ENCODE results near the gene TEAD1.

The TEAD1 gene

DNA sequence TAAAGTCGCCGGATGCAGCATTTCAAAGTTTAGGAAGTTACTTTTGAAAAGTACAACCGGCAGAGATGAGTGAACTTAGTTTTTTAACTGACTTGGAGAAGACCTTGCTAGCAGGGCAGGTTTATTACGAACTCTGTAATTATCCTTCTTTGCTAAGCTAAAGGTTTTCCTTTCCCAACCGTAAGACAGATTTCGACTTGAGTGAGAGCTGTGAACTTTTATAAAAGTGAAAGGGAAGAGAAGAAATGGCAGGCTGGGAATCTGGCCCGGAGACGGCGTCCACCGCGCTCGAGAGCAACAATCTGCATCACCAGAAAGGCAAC is 659 bp upstream of the TEAD1 start:
- TF ChIP-seq, protein P1, sequence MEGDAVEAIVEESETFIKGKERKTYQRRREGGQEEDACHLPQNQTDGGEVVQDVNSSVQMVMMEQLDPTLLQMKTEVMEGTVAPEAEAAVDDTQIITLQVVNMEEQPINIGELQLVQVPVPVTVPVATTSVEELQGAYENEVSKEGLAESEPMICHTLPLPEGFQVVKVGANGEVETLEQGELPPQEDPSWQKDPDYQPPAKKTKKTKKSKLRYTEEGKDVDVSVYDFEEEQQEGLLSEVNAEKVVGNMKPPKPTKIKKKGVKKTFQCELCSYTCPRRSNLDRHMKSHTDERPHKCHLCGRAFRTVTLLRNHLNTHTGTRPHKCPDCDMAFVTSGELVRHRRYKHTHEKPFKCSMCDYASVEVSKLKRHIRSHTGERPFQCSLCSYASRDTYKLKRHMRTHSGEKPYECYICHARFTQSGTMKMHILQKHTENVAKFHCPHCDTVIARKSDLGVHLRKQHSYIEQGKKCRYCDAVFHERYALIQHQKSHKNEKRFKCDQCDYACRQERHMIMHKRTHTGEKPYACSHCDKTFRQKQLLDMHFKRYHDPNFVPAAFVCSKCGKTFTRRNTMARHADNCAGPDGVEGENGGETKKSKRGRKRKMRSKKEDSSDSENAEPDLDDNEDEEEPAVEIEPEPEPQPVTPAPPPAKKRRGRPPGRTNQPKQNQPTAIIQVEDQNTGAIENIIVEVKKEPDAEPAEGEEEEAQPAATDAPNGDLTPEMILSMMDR (IDR thresholded peaks at IDR 0.05; ENCODE audit: insufficient read depth, low read depth, low read length, missing control alignments), result no peak
- H3K4me3 ChIP-seq (ENCODE audit: low read length), result peak overlapping the region; percentile 67
- DNase-seq (ENCODE audit: low read depth), result no peak

DNA sequence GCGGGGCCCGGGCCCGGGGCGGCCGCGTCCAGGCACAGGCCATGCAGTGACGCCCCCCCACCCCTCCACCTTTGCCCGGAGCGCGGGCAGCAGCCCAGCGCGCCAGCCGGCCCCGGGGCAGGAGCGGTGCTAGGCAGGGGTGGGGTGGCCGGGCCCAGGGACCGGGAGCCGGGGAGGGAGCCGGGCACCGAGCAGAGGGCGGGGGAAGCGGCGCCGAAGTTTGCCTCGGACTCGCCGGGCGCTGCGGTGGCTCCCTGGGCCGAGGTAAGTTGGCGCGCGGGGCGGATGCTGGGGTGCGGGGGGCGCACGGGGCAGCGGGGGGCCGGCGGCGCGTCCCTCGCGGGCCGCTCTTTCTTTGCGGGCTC is 332 bp downstream of the TEAD1 start:
- H3K4me3 ChIP-seq (ENCODE audit: low read length), result peak overlapping the region; percentile 39
- peak; percentile 36 for DNase-seq (ENCODE audit: low read depth)
- TF ChIP-seq, protein P1 (IDR thresholded peaks at IDR 0.05; ENCODE audit: insufficient read depth, low read depth, low read length, missing control alignments), result no peak

DNA sequence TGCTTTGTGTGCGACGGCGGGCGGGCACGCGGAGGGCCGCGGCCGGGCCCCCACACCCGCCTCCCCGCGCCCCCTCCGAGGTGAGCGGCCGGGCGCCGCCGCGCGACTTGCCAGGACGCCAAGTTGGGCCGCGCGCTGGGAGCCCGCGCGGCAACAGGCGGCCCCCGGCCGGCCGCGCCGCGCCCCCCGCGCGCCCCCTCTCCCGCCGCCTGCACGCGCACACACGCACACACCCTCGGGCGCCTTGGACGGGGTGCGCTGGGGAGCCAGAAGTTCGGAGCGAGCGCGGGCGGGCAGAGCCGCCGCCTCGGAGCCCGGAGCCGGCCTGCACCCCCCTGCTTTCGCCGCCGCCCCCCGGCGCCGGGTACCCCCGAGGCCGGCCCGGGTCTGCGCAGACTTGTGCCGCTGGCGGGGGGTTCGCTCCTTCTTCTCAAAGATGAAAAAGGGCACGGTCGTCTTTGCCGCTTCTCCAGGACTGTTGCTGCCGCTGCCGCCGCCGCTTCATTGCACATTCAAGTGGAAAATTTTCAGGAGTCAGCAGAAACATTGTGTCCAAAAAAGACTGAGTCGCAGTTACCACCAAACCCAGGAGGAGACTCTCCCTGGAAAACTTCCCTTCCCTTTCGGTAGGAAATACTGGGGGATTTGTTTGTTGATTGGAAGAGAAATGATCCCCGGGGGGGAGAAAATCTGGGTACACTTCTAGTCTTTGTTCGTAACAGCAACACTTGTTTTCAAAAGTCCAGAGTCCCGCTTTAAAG is 895 bp downstream of the TEAD1 start:
- peak overlapping the region; percentile 75 for H3K4me3 ChIP-seq (ENCODE audit: low read length)
- peak; percentile 39 for DNase-seq (ENCODE audit: low read depth)
- TF ChIP-seq, protein P1 (IDR thresholded peaks at IDR 0.05; ENCODE audit: insufficient read depth, low read depth, low read length, missing control alignments), result no peak

DNA sequence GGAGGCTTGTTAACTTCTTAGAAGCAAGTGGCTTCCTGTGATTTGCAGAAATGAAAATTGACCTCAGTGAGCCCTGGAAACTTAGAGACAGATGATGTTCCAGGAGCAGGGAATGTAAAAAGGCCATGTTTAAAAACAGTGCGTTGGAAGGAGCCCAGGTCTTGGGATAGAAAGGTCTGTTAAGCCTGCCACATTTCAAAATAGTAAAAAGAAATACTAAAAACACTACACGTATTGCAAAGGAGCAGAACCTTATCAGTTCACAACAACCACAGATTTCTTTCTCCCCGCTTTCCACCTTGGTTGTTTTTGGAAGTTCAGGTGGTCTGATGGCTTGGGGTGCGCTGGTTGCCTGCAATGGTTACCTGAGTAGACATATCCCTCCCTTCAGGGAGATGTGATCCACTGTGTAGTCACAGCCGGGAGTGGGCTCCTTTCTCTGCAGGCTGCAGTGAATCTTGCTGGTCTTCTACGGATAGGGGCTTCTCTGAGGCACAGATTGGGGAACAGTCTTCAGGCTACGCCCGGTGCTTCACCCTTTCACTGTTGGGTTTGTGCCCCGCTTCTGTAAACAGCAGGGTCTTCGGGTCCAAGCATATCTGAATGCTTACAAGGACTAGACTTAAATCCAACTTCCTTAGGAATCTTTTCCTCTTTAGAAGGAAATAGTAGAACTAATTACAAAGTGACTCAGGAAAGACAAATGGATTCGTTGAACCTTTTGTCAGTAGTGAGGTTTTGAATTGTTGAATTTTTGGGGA is 1.9 kb downstream of the TEAD1 start:
- H3K4me3 ChIP-seq (ENCODE audit: low read length), result peak overlapping the region; percentile 75
- peak; percentile 41 for DNase-seq (ENCODE audit: low read depth)
- TF ChIP-seq, protein P1 (IDR thresholded peaks at IDR 0.05; ENCODE audit: insufficient read depth, low read depth, low read length, missing control alignments), result no peak

DNA sequence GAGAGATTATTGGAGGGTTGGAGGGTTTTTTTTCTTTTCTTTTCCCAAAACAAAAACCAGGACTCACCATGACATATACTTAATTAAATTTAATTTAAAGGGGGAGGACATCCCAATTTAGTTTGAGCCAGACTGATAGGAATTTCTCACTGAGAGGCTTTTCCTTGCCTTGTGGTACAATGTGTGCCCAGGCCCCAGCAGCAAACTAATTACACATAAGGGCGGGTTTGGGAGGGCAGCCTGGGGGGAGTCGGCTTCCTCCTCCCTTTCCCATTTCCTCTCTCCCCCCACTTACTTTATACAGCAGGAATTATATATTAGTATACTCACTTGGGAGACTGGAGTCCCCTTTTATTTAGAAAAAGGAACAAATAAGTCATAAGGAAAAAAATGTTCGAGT is 2.9 kb downstream of the TEAD1 start:
- DNase-seq (ENCODE audit: low read depth), result peak; percentile 33
- TF ChIP-seq, protein P1 (IDR thresholded peaks at IDR 0.05; ENCODE audit: insufficient read depth, low read depth, low read length, missing control alignments), result no peak
- H3K4me3 ChIP-seq (ENCODE audit: low read length), result peak overlapping the region; percentile 75

DNA sequence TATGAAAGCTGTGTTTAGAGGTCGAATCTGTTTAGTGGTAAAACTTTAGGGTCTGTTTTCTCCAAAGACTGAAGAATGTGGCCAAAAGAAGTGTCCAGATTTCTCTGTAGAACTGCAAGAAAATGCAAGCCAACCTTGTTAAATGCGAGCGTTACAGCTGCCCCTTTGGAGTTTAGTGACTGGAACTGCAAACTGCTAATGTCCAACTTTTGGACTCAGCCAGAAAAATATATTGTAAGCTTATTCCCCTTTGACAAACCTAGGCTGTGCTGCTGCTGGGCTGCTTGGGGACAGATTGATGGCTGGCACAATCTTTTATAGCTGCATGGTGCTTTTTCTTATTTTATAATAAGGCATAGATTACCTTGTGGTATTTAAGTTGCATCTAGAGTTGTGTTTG is 3.9 kb downstream of the TEAD1 start:
- no peak overlapping the region for H3K4me3 ChIP-seq (ENCODE audit: low read length)
- TF ChIP-seq, protein P1 (IDR thresholded peaks at IDR 0.05; ENCODE audit: insufficient read depth, low read depth, low read length, missing control alignments), result no peak

More for the DNA sequence above, 3.9 kb downstream of the TEAD1 start:
- no peak for DNase-seq (ENCODE audit: low read depth)

All from epithelial cell of esophagus (primary cell).